Measurements from ENCODE around the gene C1orf50. TPM values are rescaled to one million over a fixed set of nuclear protein-coding genes. Genes with fewer than 3 reads are reported as not detected.

The C1orf50 gene
- total and polyA plus RNA-seq, 2 of the 4 experiments (the other 2 are of a cell fraction) = 2.0 to 6.0 TPM

DNA sequence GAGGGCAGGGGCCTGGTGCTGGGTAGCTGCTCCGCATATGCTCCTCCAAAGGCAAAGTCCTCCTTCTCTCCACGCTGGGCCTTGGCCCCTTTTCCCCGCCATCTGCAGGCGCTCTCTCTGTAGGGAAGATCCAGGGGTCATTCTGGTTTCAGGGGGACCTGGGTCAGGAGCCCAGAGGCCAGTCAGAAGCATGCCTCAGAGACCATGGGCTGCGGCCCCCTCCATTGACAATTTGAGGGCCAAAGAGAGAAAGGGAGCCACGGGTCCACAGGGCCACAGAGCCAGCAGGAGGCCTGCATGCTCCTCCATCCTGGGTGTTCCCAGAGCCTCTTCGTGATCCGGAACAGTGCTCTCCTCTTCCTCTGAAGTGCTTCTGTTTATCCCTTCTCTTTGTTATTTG, 24.9 kb upstream of the C1orf50 start:
- WGBS, 2 experiments (ENCODE audit: extremely low coverage in 2 of 2, insufficient read length in 1 of 2) = 100% methylated on average over 1 of the region's 8 CpGs; no CpG with 5 or more reads in 1 of the 2 experiments
- Histone ChIP-seq H3K36me3 (ENCODE audit: control insufficient read depth, insufficient read depth, low read length) (peaks cover 16% of the 10 kb centered on the region), H3K18ac (ENCODE audit: low read depth, low read length) (no peak overlapping the region), H3K27me3 (ENCODE audit: control insufficient read depth, insufficient read depth, low read length) (no peaks in the 10 kb centered on the region; the same call in 1 of the 2 replicates), H3K56ac (ENCODE audit: extremely low read depth, insufficient read depth, low read length) (no peak overlapping the region), H3K9ac (ENCODE audit: low read depth, low read length) (no peak overlapping the region), H3K27ac (ENCODE audit: insufficient read depth, low read length) (no peak overlapping the region), H2BK5ac (ENCODE audit: low read depth, low read length, poor library complexity, severe bottlenecking) (no peak overlapping the region), H2BK120ac (ENCODE audit: low read depth, low read length) (no peak overlapping the region), H3K4me1 (ENCODE audit: control insufficient read depth, insufficient read depth, low read length) (no peaks in the 10 kb centered on the region), H3K4me2 (ENCODE audit: low read depth, low read length) (no peak overlapping the region), H4K20me1 (ENCODE audit: insufficient read depth, low read length) (peaks cover 14% of the 10 kb centered on the region), H3K79me1 (ENCODE audit: low read depth in 1 of 2, low read length in 2 of 2) (peaks cover 0 to 3% of the 10 kb centered on the region in 2 experiments; a peak in 1 of 4 replicates), H2AK9ac (replicated peaks; ENCODE audit: low read depth, low read length, poor library complexity) (no peak overlapping the region), H2BK15ac (ENCODE audit: low read depth, low read length) (no peak overlapping the region), H2AK5ac (ENCODE audit: low read depth, low read length) (no peak overlapping the region), H3K4ac (ENCODE audit: low read depth, low read length) (no peak overlapping the region), H3K9me1 (ENCODE audit: insufficient read depth, low read length) (peaks cover 5% of the 10 kb centered on the region; the same call in 1 of the 2 replicates), H4K91ac (ENCODE audit: insufficient read depth, low read depth, low read length) (no peak overlapping the region), H2AFZ (replicated peaks; ENCODE audit: low read length, poor library complexity) (peak overlapping the region; percentile 52), H2BK20ac (ENCODE audit: low read depth, low read length) (no peak overlapping the region), H4K5ac (ENCODE audit: low read depth, low read length) (no peak overlapping the region), H3K14ac (replicated peaks; ENCODE audit: low read depth, low read length) (no peak overlapping the region), H3K9me3 (ENCODE audit: control insufficient read depth, insufficient read depth, low read length) (no peaks in the 10 kb centered on the region), H3K4me3 (ENCODE audit: insufficient read depth, low read depth, low read length) (no peak overlapping the region), H4K8ac (ENCODE audit: low read depth in 2 of 2, low read length in 2 of 2) (no peak overlapping the region), H3K23ac (ENCODE audit: low read depth, low read length) (no peak overlapping the region)
- in situ Hi-C loops (cut with MboI; ENCODE audit: low sequenced_read_pairs) = no loop called here
- ATAC-seq (ENCODE audit: low read depth) (no peak), DNase-seq (no peak)
- TF ChIP-seq RCOR1 (IDR thresholded peaks at IDR 0.05; ENCODE audit: insufficient replicate concordance, low read length) (no peak), FOS (IDR thresholded peaks at IDR 0.05; ENCODE audit: low read depth, low read length) (no peak), RAD21 (IDR thresholded peaks at IDR 0.05; ENCODE audit: low read length) (no peak), POLR2A (IDR thresholded peaks at IDR 0.05; ENCODE audit: low read depth, low read length) (no peak), MXI1 (IDR thresholded peaks at IDR 0.05; ENCODE audit: borderline replicate concordance, low read depth, low read length) (no peak), NFE2L2 (IDR thresholded peaks at IDR 0.05; ENCODE audit: low read depth, low read length) (no peak), CEBPB (IDR thresholded peaks at IDR 0.05; ENCODE audit: low read depth, low read length) (no peak), MAZ (IDR thresholded peaks at IDR 0.05; ENCODE audit: borderline replicate concordance, low read depth, low read length) (no peak), SMC3 (IDR thresholded peaks at IDR 0.05; ENCODE audit: low read depth, low read length) (no peak), MAFK (IDR thresholded peaks at IDR 0.05; ENCODE audit: low read depth, low read length) (no peak), RFX5 (IDR thresholded peaks at IDR 0.05; ENCODE audit: low read depth, low read length) (no peak)
- TF ChIP-seq, protein P1, sequence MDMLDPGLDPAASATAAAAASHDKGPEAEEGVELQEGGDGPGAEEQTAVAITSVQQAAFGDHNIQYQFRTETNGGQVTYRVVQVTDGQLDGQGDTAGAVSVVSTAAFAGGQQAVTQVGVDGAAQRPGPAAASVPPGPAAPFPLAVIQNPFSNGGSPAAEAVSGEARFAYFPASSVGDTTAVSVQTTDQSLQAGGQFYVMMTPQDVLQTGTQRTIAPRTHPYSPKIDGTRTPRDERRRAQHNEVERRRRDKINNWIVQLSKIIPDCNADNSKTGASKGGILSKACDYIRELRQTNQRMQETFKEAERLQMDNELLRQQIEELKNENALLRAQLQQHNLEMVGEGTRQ (IDR thresholded peaks at IDR 0.05; ENCODE audit: low read depth, low read length) = no peak
- TF ChIP-seq, protein P2, sequence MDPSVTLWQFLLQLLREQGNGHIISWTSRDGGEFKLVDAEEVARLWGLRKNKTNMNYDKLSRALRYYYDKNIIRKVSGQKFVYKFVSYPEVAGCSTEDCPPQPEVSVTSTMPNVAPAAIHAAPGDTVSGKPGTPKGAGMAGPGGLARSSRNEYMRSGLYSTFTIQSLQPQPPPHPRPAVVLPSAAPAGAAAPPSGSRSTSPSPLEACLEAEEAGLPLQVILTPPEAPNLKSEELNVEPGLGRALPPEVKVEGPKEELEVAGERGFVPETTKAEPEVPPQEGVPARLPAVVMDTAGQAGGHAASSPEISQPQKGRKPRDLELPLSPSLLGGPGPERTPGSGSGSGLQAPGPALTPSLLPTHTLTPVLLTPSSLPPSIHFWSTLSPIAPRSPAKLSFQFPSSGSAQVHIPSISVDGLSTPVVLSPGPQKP (IDR thresholded peaks at IDR 0.05; ENCODE audit: borderline replicate concordance, low read depth, low read length) = no peak
- TF ChIP-seq, protein P3, sequence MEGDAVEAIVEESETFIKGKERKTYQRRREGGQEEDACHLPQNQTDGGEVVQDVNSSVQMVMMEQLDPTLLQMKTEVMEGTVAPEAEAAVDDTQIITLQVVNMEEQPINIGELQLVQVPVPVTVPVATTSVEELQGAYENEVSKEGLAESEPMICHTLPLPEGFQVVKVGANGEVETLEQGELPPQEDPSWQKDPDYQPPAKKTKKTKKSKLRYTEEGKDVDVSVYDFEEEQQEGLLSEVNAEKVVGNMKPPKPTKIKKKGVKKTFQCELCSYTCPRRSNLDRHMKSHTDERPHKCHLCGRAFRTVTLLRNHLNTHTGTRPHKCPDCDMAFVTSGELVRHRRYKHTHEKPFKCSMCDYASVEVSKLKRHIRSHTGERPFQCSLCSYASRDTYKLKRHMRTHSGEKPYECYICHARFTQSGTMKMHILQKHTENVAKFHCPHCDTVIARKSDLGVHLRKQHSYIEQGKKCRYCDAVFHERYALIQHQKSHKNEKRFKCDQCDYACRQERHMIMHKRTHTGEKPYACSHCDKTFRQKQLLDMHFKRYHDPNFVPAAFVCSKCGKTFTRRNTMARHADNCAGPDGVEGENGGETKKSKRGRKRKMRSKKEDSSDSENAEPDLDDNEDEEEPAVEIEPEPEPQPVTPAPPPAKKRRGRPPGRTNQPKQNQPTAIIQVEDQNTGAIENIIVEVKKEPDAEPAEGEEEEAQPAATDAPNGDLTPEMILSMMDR (conservative IDR thresholded peaks at IDR 0.05; ENCODE audit: low read depth, low read length) = no peak
- intact Hi-C loops (cut with micrococcal nuclease) = no loop called here
- BruUV-seq (replicated peaks) = no TSS peak
- CTCF ChIA-PET = no interaction called here
- dilution Hi-C loops (cut with HindIII; ENCODE audit: low sequenced_read_pairs, unreplicated experiment) = no loop called here
- POLR2A ChIA-PET (ENCODE audit: unreplicated experiment) = interaction anchor here (0.5 kb wide), 1 partner anchor 20 kb away, joined by 3 read pairs; no protein-coding TSS in a partner anchor
